Forelimb muscle (tissue), 1 donor: Measurements from ENCODE around the gene GALP. TPM values are rescaled to one million over a fixed set of nuclear protein-coding genes. Genes with fewer than 3 reads are reported as not detected.
"Not testable (repeated sequence)": the region's sequence is repeated elsewhere in the genome, so short reads cannot be mapped to it uniquely, and the experiment has no call there.

ENCODE experiments used
- DNase-seq: peaks from one replicate; pipeline ENCODE4 v3.0.0-alpha.2; 2013; ENCODE audit warnings: low read depth
- polyA plus RNA-seq: library from polyadenylated mRNA; unstranded; fragments of 120-200 nt; gene quantifications from one replicate; pipeline ENCODE4 v1.2.1, GENCODE V29; 2013; ENCODE audit not compliant: insufficient read length

The GALP gene
- polyA plus RNA-seq = not detected

DNA sequence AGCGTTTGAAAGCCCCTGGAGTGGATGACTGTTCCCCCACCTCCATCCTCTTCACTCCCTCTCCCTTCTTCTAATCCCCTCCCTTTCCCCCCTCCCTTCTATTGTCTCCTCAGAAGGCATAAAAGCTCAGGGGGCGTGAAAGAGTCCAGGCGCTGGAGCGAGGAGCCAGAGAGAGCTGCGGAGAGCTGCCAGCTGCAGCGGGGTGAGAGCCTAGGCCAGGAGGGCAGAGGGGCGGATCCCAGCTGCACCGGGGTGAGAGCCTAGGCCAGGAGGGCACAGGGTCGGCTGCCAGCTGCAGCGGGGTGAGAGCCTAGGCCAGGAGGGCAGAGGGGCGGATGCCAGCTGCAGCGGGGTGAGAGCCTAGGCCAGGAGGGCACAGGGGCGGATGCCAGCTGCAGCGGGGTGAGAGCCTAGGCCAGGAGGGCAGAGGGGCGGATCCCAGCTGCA, at the start of gene GALP:
TSS of gene GALP (plus strand) at position 148 of the 447 bp plus-strand sequence. CDS start 1,101 bp downstream, outside the sequence.
- DNase-seq = not testable (repeated sequence)

DNA sequence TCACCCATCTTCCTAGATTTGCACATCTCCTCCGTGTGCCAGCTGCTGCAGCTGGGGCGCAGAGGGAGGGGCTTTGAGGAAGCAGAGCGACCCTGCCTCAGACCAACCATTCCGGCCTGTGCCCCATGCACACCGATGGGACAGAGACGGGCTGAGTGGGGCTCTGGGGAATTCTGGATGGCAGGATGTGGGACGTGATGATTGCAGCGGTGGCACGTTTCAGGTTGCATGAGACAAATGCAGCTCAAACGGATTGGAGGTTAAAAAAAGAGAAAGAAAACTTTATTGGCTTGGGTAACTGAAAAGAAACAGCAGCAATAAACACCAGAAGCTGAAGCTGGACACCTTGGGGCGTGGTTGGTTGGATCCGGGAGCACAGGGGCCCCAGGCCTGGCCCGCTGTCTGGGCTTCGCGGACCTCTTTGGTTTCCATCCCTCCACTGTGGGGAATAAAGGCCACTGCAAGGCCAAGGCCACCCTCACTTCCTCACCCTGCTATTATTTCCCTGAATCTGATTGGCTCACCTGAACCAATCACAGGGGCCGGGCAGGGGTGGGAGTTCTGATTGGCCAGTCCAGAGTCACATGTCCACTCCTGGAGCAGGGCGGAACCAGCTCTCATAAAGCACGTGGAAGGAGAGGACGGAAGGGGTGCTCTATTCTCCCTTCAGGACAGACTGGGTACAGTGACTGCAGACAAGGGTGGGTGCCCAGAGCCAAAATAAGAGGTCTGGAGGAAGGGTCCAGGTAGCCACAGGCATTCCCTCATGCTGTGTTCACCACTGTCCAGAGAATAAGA, 48.6 kb upstream of the GALP start:
- DNase-seq = no peak

DNA sequence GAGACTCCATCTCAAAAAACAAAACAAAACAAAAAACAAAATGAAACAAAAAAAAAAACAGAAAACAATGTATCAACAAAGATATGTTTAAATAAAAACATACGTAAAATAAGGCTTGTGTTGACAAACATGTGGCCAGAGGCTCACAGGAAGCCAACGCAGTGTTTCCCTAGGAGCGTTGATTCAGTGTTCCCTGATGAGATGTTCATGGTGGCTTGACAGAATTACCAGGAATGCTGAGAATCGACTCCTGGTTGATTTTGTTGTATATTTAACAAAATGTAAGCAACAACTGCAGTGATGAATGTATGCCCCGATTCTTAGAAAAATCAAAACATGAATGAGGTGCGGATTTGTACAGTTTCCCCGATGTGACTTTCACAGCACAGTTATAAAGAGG, 45.8 kb upstream of the GALP start:
- DNase-seq = no peak

DNA sequence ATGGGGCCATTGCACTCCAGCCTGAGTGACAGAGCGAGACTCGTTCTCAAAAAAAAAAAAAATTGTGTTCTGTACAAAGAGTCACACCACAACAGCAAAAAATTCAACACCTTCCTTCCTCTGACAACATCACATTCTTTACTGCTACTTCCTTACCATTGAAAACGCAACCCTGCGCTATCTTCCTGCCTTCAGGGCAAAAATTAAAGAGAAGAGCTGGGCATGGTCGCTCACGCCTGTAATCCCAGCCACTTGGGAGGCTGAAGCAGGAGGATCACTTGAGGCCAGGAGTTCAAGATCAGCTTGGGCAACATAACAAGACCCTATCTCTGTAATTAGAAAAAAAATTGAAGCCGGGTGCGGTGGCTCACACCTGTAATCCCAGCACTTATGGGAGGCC, 44.2 kb upstream of the GALP start:
- DNase-seq = no peak

DNA sequence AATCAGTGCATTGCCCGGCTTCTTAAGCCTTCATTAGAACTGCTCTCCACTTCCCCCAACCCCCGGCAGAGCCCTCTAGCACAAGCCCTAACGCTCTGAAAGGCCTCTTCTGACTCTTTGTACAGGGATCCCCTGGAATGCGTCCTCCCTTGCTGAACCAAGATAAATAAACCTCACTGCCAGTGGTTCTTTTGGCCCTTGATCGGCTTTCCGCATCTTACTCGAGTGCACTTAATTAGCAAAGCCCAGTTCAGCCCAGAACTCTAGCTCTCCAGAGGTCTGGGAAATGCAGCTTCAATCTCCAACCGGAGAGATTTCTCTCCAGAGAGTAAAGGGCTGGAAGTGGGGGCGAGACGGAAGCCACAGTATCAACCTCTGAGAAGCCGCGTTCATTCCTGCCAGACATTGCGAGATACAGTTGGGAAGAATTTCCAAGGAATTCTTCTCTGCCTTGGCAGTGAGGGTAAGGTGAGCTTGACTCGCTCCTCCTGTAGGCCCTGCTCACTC, 43.4 kb upstream of the GALP start:
- no peak for DNase-seq

DNA sequence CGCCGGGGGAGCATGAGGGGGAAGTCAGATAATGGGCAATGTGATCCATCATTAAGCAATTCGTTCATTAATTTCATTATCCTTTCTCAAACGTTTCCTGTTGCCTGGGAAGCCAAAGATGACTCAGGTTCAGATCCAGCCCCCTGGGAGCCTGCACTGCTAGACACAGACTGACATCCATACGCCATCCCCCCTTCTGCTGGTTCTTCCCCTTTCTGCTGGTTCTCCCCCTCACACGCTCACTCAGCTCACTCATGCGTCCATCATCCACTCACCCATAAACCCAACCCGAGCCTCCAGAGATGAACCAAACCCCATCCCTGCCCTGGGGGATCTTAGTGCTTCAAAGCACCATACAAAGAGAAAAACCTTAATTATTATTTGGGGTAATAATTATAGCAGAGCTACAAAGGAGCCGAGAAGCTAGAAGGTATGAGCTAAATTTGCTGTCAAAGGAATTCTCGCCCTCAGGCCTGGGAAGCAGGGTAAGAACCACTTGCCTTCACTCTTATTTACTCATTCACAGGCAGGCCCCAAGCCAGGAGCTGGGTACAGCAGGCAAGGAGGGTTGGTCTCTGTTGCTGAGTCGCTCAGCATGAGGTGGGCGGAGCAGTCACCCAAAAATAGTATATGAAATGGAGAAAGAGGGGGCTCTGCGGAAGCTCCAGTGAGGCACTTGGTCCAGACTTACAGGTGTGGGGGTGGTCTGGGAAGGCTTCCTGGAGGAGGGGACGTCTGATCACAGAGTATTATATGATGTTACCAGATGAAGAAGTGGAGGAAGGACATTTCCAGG, 41.8 kb upstream of the GALP start:
- no peak for DNase-seq

DNA sequence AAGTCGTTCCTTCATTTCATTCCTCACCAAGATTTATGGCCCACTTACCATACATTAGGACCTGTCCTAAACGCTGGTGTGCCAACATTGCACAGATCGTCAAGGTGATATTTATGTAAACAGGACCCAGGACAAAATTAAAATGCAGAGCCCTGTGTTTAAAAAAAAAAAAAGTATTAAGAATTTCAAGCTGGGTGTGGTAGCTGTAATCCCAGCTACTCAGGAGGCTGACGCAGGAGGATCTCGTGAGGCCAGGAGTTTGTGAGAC, 41.2 kb upstream of the GALP start:
- DNase-seq = no peak

DNA sequence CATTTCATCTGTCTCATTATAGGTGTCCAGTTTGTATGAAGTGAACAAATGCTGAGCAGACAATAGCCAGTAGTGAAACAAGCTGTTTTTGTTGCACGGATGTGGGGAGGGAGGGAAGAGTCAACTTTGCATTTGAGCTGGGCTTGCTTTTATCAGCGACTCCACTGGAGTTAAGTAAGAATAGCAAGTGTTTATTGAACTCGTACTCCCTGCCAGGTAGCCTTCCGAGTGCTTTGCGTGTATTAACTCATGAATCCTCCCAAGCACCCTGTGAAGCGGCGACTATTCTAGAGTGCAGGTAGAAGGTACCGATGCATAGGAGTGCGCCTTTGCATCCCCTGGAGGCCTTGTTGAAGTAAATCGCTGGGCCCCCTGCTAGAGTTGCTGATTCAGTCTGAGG, 39.4 kb upstream of the GALP start:
- no peak for DNase-seq

DNA sequence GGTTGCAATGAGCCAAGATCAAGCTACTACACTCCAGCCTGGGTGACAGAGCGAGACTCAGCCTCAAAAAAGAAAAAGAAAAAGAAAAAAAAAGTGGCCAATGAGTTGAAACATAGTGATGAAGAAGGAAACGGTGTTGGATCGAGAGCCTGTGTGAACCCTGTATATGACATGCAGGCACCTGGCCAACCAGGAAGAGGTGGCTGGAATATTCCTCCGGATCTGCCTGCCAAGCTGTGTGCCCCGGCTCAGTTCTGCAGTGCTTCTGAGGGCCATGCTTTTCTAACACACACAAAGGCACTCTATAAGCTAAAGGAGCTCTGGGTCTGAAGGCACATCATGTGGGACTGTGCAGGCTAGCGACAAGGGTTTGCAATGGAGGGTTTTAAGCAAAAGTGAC, 38.4 kb upstream of the GALP start:
- no peak for DNase-seq

DNA sequence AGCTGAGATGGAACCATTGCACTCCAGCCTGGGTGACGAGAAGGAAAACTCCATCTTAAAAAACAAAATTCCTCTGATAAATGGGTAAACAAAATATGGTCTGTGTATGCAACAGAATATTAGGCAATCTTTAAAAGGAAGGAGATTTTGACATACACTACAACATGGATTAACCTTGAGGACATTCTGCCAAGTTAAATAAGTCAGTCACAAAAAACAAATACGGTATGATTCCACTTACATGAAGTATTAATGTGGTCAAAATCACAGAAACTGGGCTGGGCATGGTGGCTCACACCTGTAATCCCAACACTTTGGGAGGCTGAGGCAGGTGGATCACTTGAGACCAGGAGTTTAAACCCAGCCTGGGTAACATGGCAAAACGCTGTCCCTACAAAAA, 37.7 kb upstream of the GALP start:
- DNase-seq = no peak

DNA sequence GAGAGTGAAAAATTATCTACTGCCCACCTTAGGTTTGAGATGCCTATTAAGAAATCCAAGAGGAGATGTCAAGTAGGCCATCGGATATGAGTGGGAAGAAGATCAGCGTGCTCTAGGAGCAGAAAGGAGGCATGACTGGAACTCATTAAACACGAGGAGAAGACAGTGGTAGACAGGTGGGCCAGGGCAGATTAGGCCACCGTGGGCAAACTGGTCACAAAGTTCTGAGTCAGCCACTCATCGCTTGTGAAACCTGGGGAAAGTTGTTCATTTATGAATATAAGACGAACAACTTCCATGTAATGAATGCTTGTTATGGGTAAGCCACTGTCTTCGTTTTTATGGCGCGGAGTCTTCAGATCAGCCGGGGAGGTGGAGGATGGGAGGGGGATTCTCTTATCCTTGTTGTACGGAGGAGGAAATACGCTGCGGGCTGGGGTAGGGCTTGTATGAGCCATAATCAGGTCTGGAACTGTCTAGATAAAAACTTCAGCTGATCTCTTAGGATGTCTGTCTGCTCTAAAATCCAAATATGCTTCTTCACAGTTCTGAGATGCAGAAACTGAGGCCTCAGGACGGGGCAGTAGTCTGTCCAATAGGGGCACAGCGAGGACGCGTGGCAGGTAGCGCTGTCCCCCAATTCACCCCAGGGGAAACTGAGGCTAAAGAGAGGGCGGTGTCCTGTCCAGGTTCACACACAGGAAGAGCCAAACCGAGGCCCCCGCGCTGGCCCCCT, 35.8 kb upstream of the GALP start:
- DNase-seq = no peak

DNA sequence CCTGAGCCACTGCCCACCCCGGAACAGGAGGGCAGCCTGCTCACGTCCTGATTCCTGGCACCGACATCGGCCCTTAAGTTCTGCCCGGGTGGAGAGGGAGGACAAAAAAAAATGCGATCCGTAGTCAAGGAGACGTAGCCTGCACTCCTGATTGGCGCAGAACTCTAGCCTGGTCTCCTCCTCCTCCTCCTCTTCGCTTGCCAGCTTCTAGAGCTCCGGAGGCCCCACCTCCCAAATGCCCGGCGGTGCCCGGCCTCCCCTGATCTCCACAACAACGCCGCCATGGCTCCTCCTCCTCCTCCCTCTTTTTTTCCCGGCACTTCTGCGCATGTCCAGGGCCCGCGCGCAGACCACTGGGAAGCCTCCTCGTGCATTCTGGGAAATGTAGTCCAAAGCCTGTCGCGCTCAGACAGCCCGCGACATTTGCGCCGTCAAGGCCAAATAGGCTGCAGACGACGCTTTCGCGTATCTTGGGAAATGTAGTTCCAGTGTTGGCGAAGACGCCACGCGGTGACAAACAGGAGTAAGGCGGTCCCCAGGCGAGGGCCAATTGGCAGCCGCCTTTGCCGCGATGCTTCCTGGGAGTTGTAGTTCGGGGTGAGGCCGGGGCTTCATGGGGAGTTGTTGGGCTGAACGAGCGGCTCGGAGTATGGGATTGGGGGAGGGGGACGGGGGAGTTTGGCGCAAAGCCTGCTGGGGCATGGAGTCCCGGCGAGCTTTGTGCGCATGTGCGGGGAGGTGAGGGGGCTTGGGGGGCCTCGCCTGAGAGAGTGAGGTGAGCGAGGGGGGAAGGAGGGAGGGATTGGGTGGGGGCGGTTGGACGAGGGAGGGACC, 35.0 kb upstream of the GALP start, which contains the start of gene ZNF444:
TSS of gene ZNF444 (plus strand) at position 705 of the 834 bp plus-strand sequence. CDS start 5,625 bp downstream, outside the sequence.
- DNase-seq = peak; percentile 97

DNA sequence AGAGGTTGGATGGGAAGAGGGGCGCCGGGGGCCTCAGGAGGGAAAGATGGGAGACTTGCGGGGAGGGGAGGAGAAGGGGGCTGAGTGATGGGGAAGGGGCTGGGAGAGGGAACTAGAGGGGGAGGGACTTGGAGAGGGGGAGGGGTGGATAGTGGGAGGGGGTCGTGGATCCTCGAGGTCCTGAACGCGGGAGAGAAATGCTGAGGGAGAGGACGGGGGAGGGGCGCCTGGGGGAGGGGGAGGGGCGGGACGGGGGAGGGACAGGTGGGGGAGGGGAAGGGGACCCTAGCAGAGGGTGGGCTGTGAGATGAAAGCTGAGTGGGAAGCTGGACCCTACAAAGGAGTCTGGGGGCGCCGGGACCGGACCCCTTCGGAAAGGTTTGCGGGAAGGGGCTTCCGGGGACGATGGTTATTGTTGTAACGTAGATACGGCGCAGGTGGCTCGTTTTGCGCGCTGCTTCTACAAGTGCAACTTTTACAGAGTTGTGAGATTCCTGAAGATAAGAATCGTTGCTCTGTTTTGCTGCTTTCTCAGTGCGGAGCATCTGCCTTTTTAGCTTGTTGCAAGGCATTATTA, 34.3 kb upstream of the GALP start:
- no peak for DNase-seq

DNA sequence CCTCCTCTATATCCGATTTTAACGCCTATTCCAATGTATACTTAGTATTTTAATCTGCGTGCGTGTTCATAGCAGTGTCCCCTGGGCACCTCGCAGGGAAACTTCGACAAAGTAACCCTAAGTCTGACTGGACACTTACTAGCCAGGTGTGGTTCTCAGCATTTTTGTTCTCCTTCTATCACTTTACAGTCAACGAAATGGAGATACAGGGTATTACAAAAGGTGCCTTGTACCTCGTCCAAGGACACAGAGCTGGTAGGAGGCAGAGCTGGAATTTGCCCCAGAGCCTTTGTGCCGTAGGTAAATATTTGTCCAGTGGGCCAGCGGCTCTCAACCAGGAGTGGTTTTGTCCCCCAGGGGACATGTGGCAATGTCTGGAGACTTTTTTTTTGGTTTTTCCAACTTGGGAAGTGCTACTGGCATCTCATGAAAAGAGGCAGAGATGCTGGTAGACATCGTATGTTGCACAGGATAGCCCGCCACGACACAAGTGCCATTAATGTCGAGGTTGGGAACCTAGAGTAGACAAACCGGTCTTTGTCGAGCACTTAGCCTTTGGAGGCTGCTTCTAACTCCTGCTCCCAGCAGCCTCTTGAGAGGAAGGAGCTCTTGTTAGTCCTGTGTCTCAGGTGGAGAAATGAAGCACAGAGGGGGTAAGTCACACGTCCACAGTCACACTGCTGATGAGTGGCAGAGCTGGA, 33.6 kb upstream of the GALP start:
- no peak for DNase-seq

DNA sequence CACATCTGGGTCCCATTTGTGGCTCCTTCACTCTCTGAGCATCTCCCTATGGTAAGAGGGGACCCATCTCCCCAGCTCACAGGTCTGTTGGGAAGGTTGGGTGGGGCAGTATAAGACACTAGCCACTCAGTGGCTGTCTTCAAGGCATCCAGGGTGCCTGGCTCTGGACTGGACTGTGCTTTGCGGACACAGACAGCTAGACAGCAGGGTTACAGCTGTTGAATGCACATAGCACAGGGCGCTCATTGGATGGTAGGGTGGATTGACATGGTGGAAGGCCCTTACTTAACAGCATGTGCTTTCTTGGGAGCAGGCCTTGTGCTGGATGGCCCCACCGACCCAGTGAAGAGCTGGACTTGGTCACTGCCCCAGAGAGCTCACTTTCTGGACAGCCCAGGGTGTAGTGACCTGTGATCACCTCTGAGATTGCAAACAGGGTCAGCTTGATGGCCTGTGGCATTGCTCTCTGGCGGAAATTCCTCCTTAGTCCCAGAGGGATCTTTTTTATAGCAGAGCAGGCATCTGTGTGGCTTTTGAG, 32.8 kb upstream of the GALP start:
- no peak for DNase-seq

DNA sequence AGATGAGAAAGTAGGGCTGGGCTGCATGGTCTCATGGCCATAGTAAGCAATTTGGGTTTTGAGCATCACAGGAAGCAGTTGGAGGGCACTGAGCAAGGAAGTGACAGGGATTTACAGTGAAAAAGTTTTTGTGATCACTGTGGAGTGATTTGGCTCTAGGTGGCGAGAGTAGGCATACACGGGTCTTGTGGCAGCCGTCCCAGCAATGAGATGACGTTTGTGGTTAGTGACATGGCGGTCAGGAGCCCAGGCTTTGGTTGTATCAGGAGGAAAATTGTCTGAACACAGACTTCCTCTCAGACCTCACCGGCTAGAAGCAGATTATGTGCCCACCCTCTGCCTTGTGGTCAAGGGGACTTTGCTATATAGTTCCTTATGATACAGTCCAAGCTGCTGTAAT, 31.4 kb upstream of the GALP start:
- DNase-seq = no peak

DNA sequence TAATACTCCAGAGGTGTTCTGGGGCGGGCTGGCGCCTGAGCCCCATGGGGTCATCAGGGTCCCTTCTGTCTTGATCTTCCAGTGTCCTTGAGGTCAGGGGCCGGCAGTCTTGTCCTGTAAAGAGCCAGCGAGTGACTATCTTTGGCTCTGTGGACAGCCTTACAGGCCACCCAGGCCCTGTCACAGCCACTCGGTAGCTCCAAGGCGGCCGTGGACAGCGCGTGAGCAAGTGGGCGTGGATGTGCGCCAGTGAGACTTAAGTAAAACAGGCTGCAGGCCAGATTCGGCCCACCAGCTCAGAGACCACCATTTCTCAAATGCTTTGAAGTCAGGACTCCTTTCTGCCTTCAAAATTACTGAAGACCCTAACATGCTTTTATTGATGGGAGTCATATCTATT, 31.0 kb upstream of the GALP start:
- no peak for DNase-seq

DNA sequence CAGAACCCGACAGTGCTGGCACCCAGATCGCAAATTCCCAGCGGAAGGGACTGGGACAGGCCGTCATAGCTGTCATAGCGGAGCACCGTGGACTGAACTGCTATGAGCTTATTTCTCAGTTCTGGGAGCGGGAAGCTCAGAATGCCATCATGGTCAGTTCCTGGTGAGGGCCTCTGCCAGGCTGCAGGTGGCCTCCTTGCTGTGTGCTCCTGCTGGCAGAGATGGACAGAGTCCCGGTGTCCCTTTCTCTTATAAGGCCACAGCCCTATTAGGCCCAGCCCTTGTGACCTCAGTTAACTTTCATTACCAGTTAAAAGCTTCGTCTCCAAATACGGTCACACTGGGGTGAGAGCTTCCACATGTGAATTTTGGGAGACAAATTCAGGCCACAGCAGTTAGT, 30.1 kb upstream of the GALP start:
- DNase-seq = no peak

DNA sequence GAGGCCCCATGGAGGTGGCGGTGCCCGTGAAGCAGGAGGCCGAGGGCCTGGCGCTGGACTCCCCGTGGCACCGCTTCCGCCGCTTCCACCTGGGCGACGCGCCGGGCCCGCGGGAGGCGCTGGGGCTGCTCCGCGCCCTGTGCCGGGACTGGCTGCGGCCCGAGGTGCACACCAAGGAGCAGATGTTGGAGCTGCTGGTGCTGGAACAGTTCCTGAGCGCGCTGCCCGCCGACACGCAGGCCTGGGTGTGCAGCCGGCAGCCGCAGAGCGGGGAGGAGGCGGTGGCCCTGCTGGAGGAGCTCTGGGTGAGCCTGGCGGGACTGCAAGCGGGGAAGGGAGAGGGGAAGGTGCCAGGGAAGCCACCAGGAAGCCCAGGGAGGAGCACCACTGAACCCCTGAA, 28.9 kb upstream of the GALP start:
- DNase-seq = no peak

DNA sequence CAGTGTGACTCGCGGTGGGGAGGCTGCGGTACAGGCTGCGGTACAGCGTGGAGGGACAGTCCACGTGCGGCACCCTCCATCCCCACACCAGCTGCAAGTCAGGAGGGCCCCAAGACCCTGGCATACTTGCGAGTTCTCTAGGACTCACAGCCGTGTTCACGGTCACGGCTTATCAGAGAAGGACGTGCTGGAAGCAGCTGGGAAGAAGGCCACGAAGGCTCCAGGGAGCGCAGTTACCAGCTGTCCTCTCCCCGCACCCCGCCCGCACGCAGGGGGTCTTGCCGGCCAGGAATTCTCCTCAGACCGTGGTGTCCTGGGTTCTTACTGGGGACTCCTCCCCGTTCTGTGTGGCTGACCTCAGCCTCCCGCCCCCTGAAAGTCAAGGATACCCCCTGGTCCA, 28.5 kb upstream of the GALP start:
- no peak for DNase-seq
